Fibroblast of mammary gland (primary cell): ENCODE measurements around the gene TLK1.
"Not testable (repeated sequence)": the region's sequence is repeated elsewhere in the genome, so short reads cannot be mapped to it uniquely, and the experiment has no call there.

Experiments used
- DNase-seq: peaks from one replicate; pipeline ENCODE4 v3.0.0-alpha.2; 2010; ENCODE audit warnings: low read depth
- H3K4me3 ChIP-seq: 2 replicates; pipeline ENCODE4 v1.5.1; 2011; ENCODE audit warnings: low read depth, mild to moderate bottlenecking, low read length, moderate library complexity; ENCODE audit not compliant: control insufficient read depth
- TF ChIP-seq, protein P1 (sequence below): conservative IDR thresholded peaks from 2 replicates; pipeline ENCODE4 v1.5.1; 2011; ENCODE audit warnings: low read depth, low read length, inconsistent platforms; ENCODE audit not compliant: control insufficient read depth, insufficient read depth

Gene TLK1

DNA sequence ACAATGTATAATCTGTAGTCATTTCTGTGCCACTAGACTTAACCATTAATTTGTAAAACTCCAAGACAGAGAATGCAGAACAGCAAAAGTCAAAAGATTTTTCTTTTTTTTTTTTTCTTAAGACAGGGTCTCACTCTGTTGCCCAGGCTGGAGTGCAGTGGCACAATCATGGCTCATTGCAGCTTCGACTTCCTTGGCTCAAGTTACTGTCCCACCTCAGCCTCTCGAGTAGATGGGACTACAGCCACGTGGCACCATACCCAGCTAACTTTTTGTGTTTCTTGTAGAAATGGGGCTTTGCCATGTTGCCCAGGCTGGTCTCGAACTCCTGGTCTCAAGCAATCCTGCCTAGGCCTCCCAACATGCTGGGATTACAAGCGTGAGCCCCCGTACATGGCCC lies 80.1 kb downstream of the TLK1 start:
- H3K4me3 ChIP-seq: no peak overlapping the region
- TF ChIP-seq, protein P1, sequence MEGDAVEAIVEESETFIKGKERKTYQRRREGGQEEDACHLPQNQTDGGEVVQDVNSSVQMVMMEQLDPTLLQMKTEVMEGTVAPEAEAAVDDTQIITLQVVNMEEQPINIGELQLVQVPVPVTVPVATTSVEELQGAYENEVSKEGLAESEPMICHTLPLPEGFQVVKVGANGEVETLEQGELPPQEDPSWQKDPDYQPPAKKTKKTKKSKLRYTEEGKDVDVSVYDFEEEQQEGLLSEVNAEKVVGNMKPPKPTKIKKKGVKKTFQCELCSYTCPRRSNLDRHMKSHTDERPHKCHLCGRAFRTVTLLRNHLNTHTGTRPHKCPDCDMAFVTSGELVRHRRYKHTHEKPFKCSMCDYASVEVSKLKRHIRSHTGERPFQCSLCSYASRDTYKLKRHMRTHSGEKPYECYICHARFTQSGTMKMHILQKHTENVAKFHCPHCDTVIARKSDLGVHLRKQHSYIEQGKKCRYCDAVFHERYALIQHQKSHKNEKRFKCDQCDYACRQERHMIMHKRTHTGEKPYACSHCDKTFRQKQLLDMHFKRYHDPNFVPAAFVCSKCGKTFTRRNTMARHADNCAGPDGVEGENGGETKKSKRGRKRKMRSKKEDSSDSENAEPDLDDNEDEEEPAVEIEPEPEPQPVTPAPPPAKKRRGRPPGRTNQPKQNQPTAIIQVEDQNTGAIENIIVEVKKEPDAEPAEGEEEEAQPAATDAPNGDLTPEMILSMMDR: no peak
- no peak for DNase-seq

GRCh38 chr2:171076422-171076821 lies 84.3 kb downstream of the TLK1 start:
- DNase-seq, H3K4me3 ChIP-seq: not testable (repeated sequence)

- DNase-seq: no peak
- H3K4me3 ChIP-seq: no peak overlapping the region
- TF ChIP-seq, protein P1: no peak
Measured at GRCh38 chr2:171072164-171072563, 88.5 kb downstream of the TLK1 start.

DNA sequence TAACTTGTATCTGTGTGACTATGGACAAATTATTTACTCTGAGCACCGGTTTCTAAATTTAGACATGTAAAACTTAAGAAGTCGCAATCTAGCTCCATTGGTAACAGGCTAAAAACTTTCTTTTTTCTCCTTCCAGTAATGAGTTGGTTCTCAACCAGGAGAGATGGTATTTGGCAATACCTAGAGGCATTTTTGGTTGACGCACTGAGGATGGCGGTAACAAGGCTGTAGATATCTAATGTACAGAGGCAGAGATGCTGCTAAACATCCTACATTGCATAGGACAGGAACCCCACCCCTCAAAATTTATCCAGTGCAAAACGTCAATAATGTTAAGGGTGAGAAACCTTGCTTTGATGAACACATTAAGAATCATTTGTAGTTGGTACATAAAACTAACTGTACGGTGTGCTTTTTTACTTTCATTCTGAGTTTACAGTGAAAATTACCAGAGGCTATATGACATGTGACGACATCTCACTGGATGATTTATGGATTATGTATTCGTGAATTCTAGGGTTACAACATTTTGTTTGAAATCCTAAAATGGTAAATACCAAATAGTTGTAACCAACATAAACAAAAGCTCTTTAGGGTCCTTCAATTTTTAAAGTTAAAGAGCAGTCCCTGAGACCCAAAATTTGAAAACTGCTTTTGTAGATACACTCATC lies 91.3 kb downstream of the TLK1 start:
- no peak overlapping the region for H3K4me3 ChIP-seq
- peak; percentile 2 for DNase-seq
- TF ChIP-seq, protein P1: no peak

GRCh38 chr2:171066110-171066509 lies 94.6 kb downstream of the TLK1 start:
- H3K4me3 ChIP-seq: no peak overlapping the region
- DNase-seq: no peak
- TF ChIP-seq, protein P1: no peak

GRCh38 chr2:171057575-171057974 lies 103.1 kb downstream of the TLK1 start:
- H3K4me3 ChIP-seq: no peak overlapping the region
- DNase-seq: no peak
- TF ChIP-seq, protein P1: no peak

DNA sequence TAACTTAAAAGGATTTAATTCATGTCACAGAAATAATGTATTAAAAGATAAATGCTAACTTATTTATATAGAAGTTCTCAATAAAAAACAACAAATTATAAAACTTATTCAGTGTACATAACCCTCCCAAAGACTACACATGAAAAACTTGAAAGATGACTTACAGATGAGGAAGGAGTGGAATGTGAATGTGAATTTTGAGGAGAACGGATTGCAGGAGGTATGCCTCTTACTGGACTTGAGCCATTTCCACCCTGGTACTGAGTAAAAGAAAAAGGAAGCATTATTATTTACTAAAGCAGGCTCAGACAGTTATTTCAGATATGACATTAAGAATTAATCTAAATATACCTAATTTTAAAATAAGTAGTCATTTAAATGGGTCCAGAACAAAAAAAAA lies 104.4 kb downstream of the TLK1 start:
- DNase-seq: no peak
- no peak overlapping the region for H3K4me3 ChIP-seq
- TF ChIP-seq, protein P1: no peak
